H1 (cell line): ENCODE measurements around the gene DMWD.

Experiments
- BCL11A ChIP-seq, 2 experiments: IDR thresholded peaks; one replicate each; pipeline ENCODE4 v1.6.1; 2011; ENCODE audit warnings: low read depth in 2 of 2, low read length in 2 of 2, mild to moderate bottlenecking in 2 of 2
- CBX8 ChIP-seq: fragments of 300-800, 300-1000 bp; sonication (generic); IDR thresholded peaks from 2 replicates; pipeline ENCODE4 v1.7.1; 2016; ENCODE audit warnings: low read depth, low read length, borderline replicate concordance
- CEBPB ChIP-seq: IDR thresholded peaks from 2 replicates; pipeline ENCODE4 v1.6.1; 2012; ENCODE audit warnings: low read depth, low read length
- EP300 ChIP-seq, 2 experiments: IDR thresholded peaks; 1 replicate in 1 of 2; 2 replicates in 1 of 2; pipeline ENCODE4 v1.6.1; 2011 to 2012; ENCODE audit warnings: low read depth in 2 of 2, low read length in 2 of 2, mild to moderate bottlenecking in 2 of 2, borderline replicate concordance in 1 of 2, inconsistent platforms in 1 of 2, moderate library complexity in 1 of 2
- POLR2A ChIP-seq, 2 experiments: IDR thresholded peaks; 1 replicate in 1 of 2; 2 replicates in 1 of 2; pipeline ENCODE4 v1.6.1; 2011; ENCODE audit warnings: low read depth in 2 of 2, low read length in 2 of 2, mild to moderate bottlenecking in 2 of 2; ENCODE audit errors: control extremely low read depth in 1 of 2
- POLR2AphosphoS5 ChIP-seq: IDR thresholded peaks from 2 replicates; pipeline ENCODE4 v1.6.1; 2011; ENCODE audit warnings: low read depth, low read length
- RFX5 ChIP-seq: IDR thresholded peaks from 2 replicates; pipeline ENCODE4 v1.6.1; 2011; ENCODE audit warnings: low read depth, low read length, improper control_type of control experiment, borderline replicate concordance
- SUZ12 ChIP-seq: fragments of 200-600 bp; sonication (generic); IDR thresholded peaks from 2 replicates; pipeline ENCODE4 v1.6.1; 2012; ENCODE audit warnings: mild to moderate bottlenecking, inconsistent platforms, low read length, moderate library complexity, mixed read lengths
- TBP ChIP-seq: IDR thresholded peaks from 2 replicates; pipeline ENCODE4 v1.6.1; 2011; ENCODE audit warnings: low read depth, low read length, improper control_type of control experiment
- TEAD4 ChIP-seq: IDR thresholded peaks from 2 replicates; pipeline ENCODE4 v1.6.1; 2012; ENCODE audit warnings: low read depth, low read length, inconsistent platforms, mixed read lengths
- ZNF274 ChIP-seq: IDR thresholded peaks from 2 replicates; pipeline ENCODE4 v1.7.0; 2012; ENCODE audit warnings: low read length, borderline replicate concordance; ENCODE audit errors: extremely low read depth
- TF ChIP-seq, protein P1 (sequence below), 3 experiments: IDR thresholded peaks; 1 replicate in 2 of 3; 2 replicates in 1 of 3; pipeline versions ENCODE4 v1.5.1 to v1.6.1; 2011; ENCODE audit warnings: low read length in 3 of 3, mild to moderate bottlenecking in 3 of 3, inconsistent platforms in 2 of 3, low read depth in 1 of 3, moderate library complexity in 1 of 3; ENCODE audit not compliant: insufficient read depth in 1 of 3; ENCODE audit errors: control extremely low read depth in 1 of 3

DNA sequence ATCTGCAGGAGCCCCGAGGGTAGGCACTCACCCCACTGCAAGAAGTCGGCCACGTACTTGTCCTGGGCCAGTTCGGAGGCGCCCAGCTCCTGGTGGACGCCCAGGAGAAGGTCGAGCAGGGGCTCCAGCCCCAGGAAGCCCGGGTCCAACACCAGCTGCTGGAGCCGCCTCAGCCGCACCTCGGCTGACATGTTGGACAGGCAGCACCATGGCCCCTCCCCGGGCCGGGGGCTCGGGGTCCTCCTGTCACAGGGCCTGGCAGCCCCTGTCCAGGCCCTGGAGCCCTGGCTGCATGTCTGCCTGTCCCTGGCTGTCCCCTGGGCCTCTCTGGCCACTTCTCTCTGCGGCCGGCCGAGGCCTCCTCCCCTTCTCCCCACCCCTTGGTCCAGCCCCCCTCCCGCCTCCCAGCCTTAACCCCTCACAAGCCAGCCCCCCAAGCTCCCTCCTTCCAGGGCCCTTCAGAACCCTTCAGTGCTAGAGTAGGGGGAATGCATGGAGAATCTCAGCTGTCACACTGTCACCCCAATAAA is 10.4 kb downstream of the DMWD start, which contains the start of gene DMPK:
- TF ChIP-seq TBP (no peak), CBX8 (no peak), RFX5 (no peak), BCL11A (IDR thresholded peaks at IDR 0.05; ENCODE audit: low read depth in 2 of 2, low read length in 2 of 2) (no peak), EP300 (IDR thresholded peaks at IDR 0.05; ENCODE audit: borderline replicate concordance in 1 of 2, low read depth in 2 of 2, low read length in 2 of 2) (no peak), SUZ12 (no peak), CEBPB (no peak), POLR2AphosphoS5 (no peak), TEAD4 (no peak), POLR2A (IDR thresholded peaks at IDR 0.05; ENCODE audit: control extremely low read depth in 1 of 2, low read depth in 2 of 2, low read length in 2 of 2) (no peak), ZNF274 (no peak)
- TF ChIP-seq, protein P1, sequence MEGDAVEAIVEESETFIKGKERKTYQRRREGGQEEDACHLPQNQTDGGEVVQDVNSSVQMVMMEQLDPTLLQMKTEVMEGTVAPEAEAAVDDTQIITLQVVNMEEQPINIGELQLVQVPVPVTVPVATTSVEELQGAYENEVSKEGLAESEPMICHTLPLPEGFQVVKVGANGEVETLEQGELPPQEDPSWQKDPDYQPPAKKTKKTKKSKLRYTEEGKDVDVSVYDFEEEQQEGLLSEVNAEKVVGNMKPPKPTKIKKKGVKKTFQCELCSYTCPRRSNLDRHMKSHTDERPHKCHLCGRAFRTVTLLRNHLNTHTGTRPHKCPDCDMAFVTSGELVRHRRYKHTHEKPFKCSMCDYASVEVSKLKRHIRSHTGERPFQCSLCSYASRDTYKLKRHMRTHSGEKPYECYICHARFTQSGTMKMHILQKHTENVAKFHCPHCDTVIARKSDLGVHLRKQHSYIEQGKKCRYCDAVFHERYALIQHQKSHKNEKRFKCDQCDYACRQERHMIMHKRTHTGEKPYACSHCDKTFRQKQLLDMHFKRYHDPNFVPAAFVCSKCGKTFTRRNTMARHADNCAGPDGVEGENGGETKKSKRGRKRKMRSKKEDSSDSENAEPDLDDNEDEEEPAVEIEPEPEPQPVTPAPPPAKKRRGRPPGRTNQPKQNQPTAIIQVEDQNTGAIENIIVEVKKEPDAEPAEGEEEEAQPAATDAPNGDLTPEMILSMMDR (IDR thresholded peaks at IDR 0.05; ENCODE audit: control extremely low read depth in 1 of 3, insufficient read depth in 1 of 3, low read depth in 1 of 3, low read length in 3 of 3) = no peak
